Body of pancreas (tissue), 4 donors: ENCODE data around the gene ENO2. TPM values are rescaled to one million over a fixed set of nuclear protein-coding genes. Genes with fewer than 3 reads are reported as not detected.
"Not testable (repeated sequence)": the region's sequence is repeated elsewhere in the genome, so short reads cannot be mapped to it uniquely, and the experiment has no call there.

Source experiments
- ATAC-seq: fragments of 150-250 bp; one replicate; pipeline ENCODE4 v1.9.1; 2016
- DNase-seq, 4 donors: peaks; one replicate each; pipeline ENCODE4 v3.0.0-alpha.2; 2019
- H3K27ac ChIP-seq, 4 donors: fragments of 200-600 bp; sonication (generic); 1 replicate in 3 of 4; 2 replicates in 1 of 4; pipeline versions ENCODE4 v1.5.1 to v1.6.1; 2016 to 2019; ENCODE audit warnings: mild to moderate bottlenecking in 1 of 4, mixed read lengths in 1 of 4, moderate library complexity in 1 of 4
- H3K27me3 ChIP-seq, 2 donors: fragments of 200-600 bp; sonication (generic); one replicate each; pipeline ENCODE4 v1.6.0; 2016; ENCODE audit warnings: mild to moderate bottlenecking in 1 of 2
- H3K36me3 ChIP-seq, 2 donors: fragments of 200-600 bp; sonication (generic); replicated peaks in 1 of 2; 2 replicates each; pipeline ENCODE4 v1.5.1; 2016; ENCODE audit warnings: low read depth in 2 of 2; ENCODE audit not compliant: insufficient read depth in 1 of 2
- H3K4me1 ChIP-seq: fragments of 200-600 bp; sonication (generic); one replicate; pipeline ENCODE4 v1.6.0; 2016
- H3K4me3 ChIP-seq, 2 donors: fragments of 200-600 bp; sonication (generic); 1 replicate in 1 of 2; 2 replicates in 1 of 2; pipeline ENCODE4 v1.5.1; 2016 to 2019
- H3K9me3 ChIP-seq, 3 donors: fragments of 200-600 bp; sonication (generic); 1 replicate in 2 of 3; 2 replicates in 1 of 3; pipeline ENCODE4 v1.5.1; 2016
- CTCF ChIP-seq, 7 experiments: fragments of 450-650 bp in 4 of 7; fragments of 200-600 bp in 3 of 7; sonication (generic) in 3 of 7; IDR thresholded peaks; one replicate each; pipeline ENCODE4 v1.5.1; 2016 to 2019; ENCODE audit warnings: antibody characterized with exemption in 7 of 7
- POLR2A ChIP-seq, 3 donors: fragments of 450-650 bp; IDR thresholded peaks; one replicate each; pipeline ENCODE4 v1.6.1; 2016; ENCODE audit warnings: antibody characterized with exemption in 3 of 3, mild to moderate bottlenecking in 2 of 3
- WGBS, 2 donors: methylation state at CpG; one replicate each; pipeline ENCODE4 v1.1.5; 2017; 5-methylcytosine and 5-hydroxymethylcytosine counted together
- intact Hi-C: fragments of 100-400 bp; cut with DNase I; formaldehyde crosslinking; loops from one replicate; pipeline ENCODE4 v1.15.1; 2023
- total RNA-seq, 2 donors: library from RNA; depleted of rRNA; stranded (reverse); fragments of >200 nt; gene quantifications; one replicate each; pipeline ENCODE4 v1.1.0, GENCODE V29; 2016

Gene ENO2
- total RNA-seq, 2 donors from 2014 or later, result 4.4 to 11.9 TPM

- ATAC-seq (no peak), DNase-seq (no peak)
- Histone ChIP-seq H3K4me1 (peaks cover 10% of the 10 kb centered on the region), H3K9me3 (no peaks in the 10 kb centered on the region), H3K27ac (no peak overlapping the region), H3K27me3 (no peaks in the 10 kb centered on the region), H3K4me3 (no peak overlapping the region), H3K36me3 (no peaks in the 10 kb centered on the region)
- intact Hi-C loops, result no loop called here
- TF ChIP-seq POLR2A (IDR thresholded peaks at IDR 0.05), result no peak
- no peak for TF ChIP-seq CTCF (IDR thresholded peaks at IDR 0.05)
- 78 to 85% methylated on average over 2 of the region's 2 CpGs for WGBS, 2 donors
Observed at GRCh38 chr12:6888360-6888759, 26.0 kb upstream of the ENO2 start.

- H3K27me3 ChIP-seq, DNase-seq, H3K4me1 ChIP-seq, H3K27ac ChIP-seq, H3K36me3 ChIP-seq, H3K4me3 ChIP-seq, ATAC-seq, H3K9me3 ChIP-seq, intact Hi-C loops: not testable (repeated sequence)
- 56 to 58% methylated on average over 7 of the region's 7 CpGs for WGBS, 2 donors
Observed at GRCh38 chr12:6888794-6889193, 25.6 kb upstream of the ENO2 start.

DNA sequence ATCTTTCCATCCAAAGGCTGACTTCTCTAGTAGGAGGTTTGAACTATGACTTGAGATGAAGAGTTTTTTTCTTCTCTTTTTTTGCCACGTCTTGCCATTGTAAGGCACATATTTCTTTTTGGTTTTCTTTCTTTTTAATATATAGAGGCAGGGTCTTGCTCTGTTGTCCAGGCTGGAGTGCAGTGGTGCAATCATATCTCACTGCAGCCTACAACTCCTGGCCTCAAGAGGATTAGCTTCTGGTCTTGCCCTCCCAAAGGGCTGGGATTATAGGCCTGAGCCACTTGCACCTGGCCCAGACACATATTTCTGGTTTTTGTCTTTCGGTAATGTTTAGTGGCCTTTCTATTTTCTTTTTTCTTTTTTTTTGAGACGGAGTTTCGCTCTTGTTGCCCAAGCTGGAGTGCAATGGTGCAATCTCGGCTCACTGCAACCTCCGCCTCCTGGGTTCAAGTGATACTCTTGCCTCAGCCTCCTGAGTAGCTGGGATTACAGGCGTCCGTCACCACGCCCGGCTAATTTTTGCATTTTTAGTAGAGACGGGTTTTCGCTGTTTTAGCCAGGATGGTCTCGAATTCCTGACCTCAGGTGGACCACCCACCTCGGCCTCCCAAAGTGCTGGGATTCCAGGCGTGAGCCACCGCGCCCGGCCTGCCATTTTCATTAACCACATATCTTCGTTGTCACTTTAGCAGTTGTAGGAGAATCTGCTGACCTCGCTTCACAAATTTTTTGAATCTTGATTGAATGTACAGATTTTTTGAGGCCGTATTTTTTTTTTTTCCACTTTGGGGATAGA lies 24.4 kb upstream of the ENO2 start:
- H3K27me3 ChIP-seq, intact Hi-C loops, H3K4me1 ChIP-seq, ATAC-seq, H3K4me3 ChIP-seq, DNase-seq, H3K9me3 ChIP-seq, H3K36me3 ChIP-seq: not testable (repeated sequence)
- WGBS, 2 donors, result 82 to 91% methylated on average over 17 to 21 of the region's 21 CpGs
- peak overlapping the region in 2 of 4 donors; percentile 86 to 95 for H3K27ac ChIP-seq

DNA sequence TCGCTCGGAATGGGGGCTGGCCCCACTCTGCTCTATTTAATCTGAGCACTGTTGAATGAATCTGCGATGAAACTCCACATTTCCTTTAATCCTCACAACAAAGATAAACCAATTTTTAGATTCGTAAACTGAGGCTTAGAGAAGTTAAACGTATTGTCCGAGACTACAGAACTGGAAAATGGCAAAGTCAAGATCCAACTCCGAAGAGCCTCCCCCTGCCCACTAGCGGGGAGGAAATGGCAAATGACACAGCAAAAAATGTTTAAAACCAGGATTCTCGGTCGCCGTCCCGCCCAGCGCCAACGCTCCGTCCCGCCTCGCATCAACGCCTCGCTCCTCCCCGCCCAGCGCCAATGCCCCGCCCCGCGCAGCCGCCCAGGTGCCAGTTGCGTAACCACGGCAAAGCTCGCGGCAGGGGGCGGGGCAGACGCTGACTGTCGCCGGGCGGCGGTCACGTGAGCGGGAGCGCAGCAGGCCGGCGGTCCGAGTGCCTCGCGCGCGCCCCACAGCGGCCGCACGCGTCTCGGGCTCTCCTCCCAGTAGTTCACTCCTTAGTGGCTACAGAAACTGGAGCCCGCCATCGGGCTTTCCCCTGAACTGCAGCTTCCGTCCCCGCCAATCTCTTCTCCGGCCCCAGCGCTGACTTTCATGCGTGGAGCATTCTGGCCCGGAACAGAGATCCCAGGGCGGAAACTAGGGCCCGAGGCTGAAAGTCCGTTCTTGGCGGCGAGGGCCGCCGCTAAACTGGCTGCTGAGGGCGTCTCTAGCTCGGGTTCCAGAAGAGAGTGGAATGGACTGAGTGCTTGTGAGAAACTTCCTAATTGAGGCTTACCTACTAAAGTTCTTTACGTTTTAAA lies 23.4 kb upstream of the ENO2 start:
- Histone ChIP-seq H3K27me3 (no peaks in the 10 kb centered on the region), H3K4me3 (no peak overlapping the region), H3K27ac (peak overlapping the region; percentile 74 to 95 (median 84)), H3K36me3 (no peaks in the 10 kb centered on the region), H3K9me3 (no peaks in the 10 kb centered on the region), H3K4me1 (peaks cover 10% of the 10 kb centered on the region)
- DNase-seq (peak; percentile 98 to 99 (median 99)), ATAC-seq (peak; percentile 96)
- TF ChIP-seq POLR2A (IDR thresholded peaks at IDR 0.05) (peak; percentile 46 to 80 (median 70)), CTCF (IDR thresholded peaks at IDR 0.05) (peak; percentile 83 to 99 (median 93))
- 0 to 1% methylated on average over 28 to 68 of the region's 68 CpGs for WGBS, 2 donors
- intact Hi-C loops, result no loop called here

DNA sequence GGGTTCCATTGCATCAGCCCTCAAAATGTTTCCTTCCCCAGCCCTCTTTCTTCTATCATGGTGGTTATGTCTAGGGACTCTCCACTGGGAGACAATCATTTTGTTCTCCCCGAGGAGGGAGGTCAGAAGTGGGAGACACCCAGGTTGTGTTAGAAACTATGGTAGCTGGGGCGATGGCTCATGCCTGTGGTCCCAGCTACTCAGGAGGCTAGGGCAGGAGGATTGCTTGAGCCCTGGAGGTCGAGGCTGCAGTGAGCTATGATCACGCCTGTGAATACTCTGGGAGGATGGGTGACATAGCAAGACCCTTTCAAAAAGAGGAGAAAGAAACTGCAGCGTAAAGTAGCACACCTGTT lies 22.8 kb upstream of the ENO2 start:
- intact Hi-C loops, result no loop called here
- Histone ChIP-seq H3K36me3 (no peaks in the 10 kb centered on the region), H3K4me1 (peaks cover 10% of the 10 kb centered on the region), H3K9me3 (no peaks in the 10 kb centered on the region), H3K27ac (peak overlapping the region; percentile 74 to 95 (median 84)), H3K4me3 (no peak overlapping the region), H3K27me3 (no peaks in the 10 kb centered on the region)
- TF ChIP-seq CTCF (IDR thresholded peaks at IDR 0.05) (no peak), POLR2A (IDR thresholded peaks at IDR 0.05) (no peak)
- DNase-seq (no peak), ATAC-seq (peak; percentile 1)
- WGBS, 2 donors, result 75 to 76% methylated on average over 5 of the region's 5 CpGs

DNA sequence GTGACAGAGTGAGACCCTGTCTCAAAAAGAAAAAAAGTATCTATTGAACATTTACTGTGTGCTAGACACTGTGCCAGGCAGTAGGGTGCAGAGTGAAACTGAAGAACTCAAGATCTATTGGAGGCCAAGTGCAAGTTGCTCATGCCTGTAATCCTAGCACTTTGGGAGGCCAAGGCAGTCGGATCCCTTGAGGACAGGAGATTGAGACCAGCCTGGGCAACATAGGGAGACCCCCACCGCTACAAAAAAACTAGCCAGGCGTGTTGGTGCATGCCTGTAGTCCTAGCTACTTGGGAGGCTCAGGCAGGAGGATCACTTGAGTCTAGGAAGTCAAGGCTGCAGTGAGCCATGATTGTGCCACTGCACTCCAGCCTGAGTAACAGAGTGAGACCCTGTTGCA lies 21.7 kb upstream of the ENO2 start:
- H3K4me3 ChIP-seq, H3K27me3 ChIP-seq, H3K9me3 ChIP-seq, DNase-seq, H3K27ac ChIP-seq, H3K36me3 ChIP-seq, ATAC-seq, intact Hi-C loops, H3K4me1 ChIP-seq: not testable (repeated sequence)
- WGBS, 2 donors, result 76 to 90% methylated on average over 3 of the region's 3 CpGs
